K562 (cell line): ENCODE measurements around the gene BTG2. TPM values are rescaled to one million over a fixed set of nuclear protein-coding genes. Genes with fewer than 3 reads are reported as not detected.

Experiments used
- ATAC-seq: fragments of 200-7000 bp; cut with Tn5 transposase; 3 replicates; pipeline ENCODE4 v1.9.1; 2020; ENCODE audit warnings: moderate library complexity
- BruUV-seq: library from RNA; stranded (reverse); fragments of 400-500 nt; replicated peaks from 2 replicates; lab custom pipeline; 2021; lab: Mats Ljungman, UMichigan
- CTCF ChIA-PET: fragments of 300-600 bp; formaldehyde crosslinking; extraction: SDS; loops from one replicate; lab custom pipeline; 2021; ENCODE audit warnings: low intra/inter-chr PET ratio; lab: Yijun Ruan, JAX
- POLR2A ChIA-PET: fragments of 300-600, 350-650 bp; sonication (Branson Sonifier 250); formaldehyde crosslinking; extraction: SDS; loops from one replicate; lab custom pipeline; 2021; ENCODE audit warnings: antibody characterized with exemption, inconsistent platforms; lab: Yijun Ruan, JAX
- DNase-seq, 4 experiments: peaks; one replicate each; pipeline versions ENCODE4 v3.0.0 to v3.0.0-alpha.2; 2011 to 2018; ENCODE audit warnings: low spot score in 3 of 4, mixed read lengths in 3 of 4; ENCODE audit errors: extremely low read depth in 1 of 4
- FAIRE-seq: peaks from 2 replicates; lab custom pipeline; 2011; peaks lifted over from hg19 to GRCh38; lab: Jason Lieb, UNC
- H2AFZ ChIP-seq: 2 replicates; pipeline ENCODE4 v1.6.0; 2011; ENCODE audit warnings: low read depth, low read length, control low read depth, inconsistent platforms
- H3K27ac ChIP-seq: fragments of 200-600 bp; 3 replicates; pipeline ENCODE4 v1.8.0; 2011; ENCODE audit warnings: low read depth, mild to moderate bottlenecking, control low read depth, inconsistent platforms, low read length, moderate library complexity, mixed read lengths; ENCODE audit errors: extremely low read depth
- H3K27me3 ChIP-seq, 2 experiments: fragments of 300-600 bp in 1 of 2; 2 replicates in 1 of 2; 3 replicates in 1 of 2; pipeline versions ENCODE4 v1.6.0 to v1.8.0; 2011; ENCODE audit warnings: inconsistent platforms in 2 of 2, low read length in 2 of 2, mild to moderate bottlenecking in 1 of 2, mixed read lengths in 1 of 2, moderate library complexity in 1 of 2; ENCODE audit not compliant: control insufficient read depth in 2 of 2, insufficient read depth in 2 of 2
- H3K36me3 ChIP-seq: fragments of 300-600 bp; 3 replicates; pipeline ENCODE4 v1.8.0; 2011; ENCODE audit warnings: mild to moderate bottlenecking, low read length, inconsistent platforms; ENCODE audit not compliant: control insufficient read depth, insufficient read depth
- H3K4me1 ChIP-seq, 2 experiments: fragments of 200-600 bp in 1 of 2; replicated peaks in 1 of 2; 2 replicates in 1 of 2; 3 replicates in 1 of 2; pipeline versions ENCODE4 v1.5.1 to v1.8.0; 2011; ENCODE audit warnings: inconsistent platforms in 2 of 2, low read length in 2 of 2, mild to moderate bottlenecking in 1 of 2, mixed read lengths in 1 of 2, moderate library complexity in 1 of 2; ENCODE audit not compliant: control insufficient read depth in 2 of 2, insufficient read depth in 2 of 2
- H3K4me2 ChIP-seq: 2 replicates; pipeline ENCODE4 v1.6.1; 2011; ENCODE audit warnings: low read length, control low read depth, inconsistent platforms, mixed read lengths; ENCODE audit not compliant: insufficient read depth
- H3K4me3 ChIP-seq: fragments of 200-600 bp; sonication (generic), shearing (Covaris generic); 2 replicates; pipeline ENCODE4 v1.5.1; 2016; ENCODE audit warnings: control low read depth, inconsistent platforms
- H3K79me2 ChIP-seq: fragments of 200-600 bp; 3 replicates; pipeline ENCODE4 v1.8.0; 2011; ENCODE audit warnings: low read length, inconsistent platforms; ENCODE audit not compliant: control insufficient read depth, insufficient read depth
- H3K9ac ChIP-seq, 2 experiments: 2 replicates each; pipeline versions ENCODE4 v1.6.0 to v1.6.1; 2011; ENCODE audit warnings: low read depth in 2 of 2, low read length in 2 of 2, control low read depth in 1 of 2, inconsistent platforms in 1 of 2, mild to moderate bottlenecking in 1 of 2, mixed read lengths in 1 of 2; ENCODE audit not compliant: insufficient read depth in 1 of 2
- H3K9me1 ChIP-seq: one replicate; pipeline ENCODE4 v1.6.0; 2011; ENCODE audit warnings: inconsistent platforms, mild to moderate bottlenecking, low read length, moderate library complexity; ENCODE audit not compliant: control insufficient read depth, insufficient read depth
- H3K9me3 ChIP-seq: replicated peaks from 2 replicates; pipeline ENCODE4 v1.5.1; 2011; ENCODE audit warnings: low read depth, low read length, inconsistent platforms; ENCODE audit not compliant: control insufficient read depth, insufficient read depth
- H4K20me1 ChIP-seq: replicated peaks from 2 replicates; pipeline ENCODE4 v1.6.1; 2011; ENCODE audit warnings: low read length, inconsistent platforms, mixed read lengths; ENCODE audit not compliant: control insufficient read depth, insufficient read depth
- POLR2B ChIP-seq: fragments of 450-650 bp; IDR thresholded peaks from 2 replicates; pipeline ENCODE4 v1.6.1; 2018; ENCODE audit warnings: low read depth; ENCODE audit not compliant: partially characterized antibody
- STAG1 ChIP-seq: sonication (generic); formaldehyde crosslinking; IDR thresholded peaks from 2 replicates; pipeline ENCODE4 v1.5.0; 2020; ENCODE audit warnings: missing genetic modification reagents, borderline replicate concordance
- TAF15 ChIP-seq: fragments of 200-400 bp; formaldehyde crosslinking; IDR thresholded peaks from 2 replicates; pipeline ENCODE4 v1.6.1; 2017; ENCODE audit warnings: mild to moderate bottlenecking, low read depth, low read length, moderate library complexity
- TEAD4 ChIP-seq, 2 experiments: sonication (generic) in 1 of 2; formaldehyde crosslinking in 1 of 2; IDR thresholded peaks; 2 replicates each; pipeline versions ENCODE4 v1.6.1 to v1.8.0; 2012 to 2022; ENCODE audit warnings: borderline replicate concordance in 1 of 2, inconsistent platforms in 1 of 2, low read length in 1 of 2, mild to moderate bottlenecking in 1 of 2, missing genetic modification reagents in 1 of 2
- ZBTB7A ChIP-seq: IDR thresholded peaks from 2 replicates; pipeline ENCODE4 v1.6.1; 2011; ENCODE audit warnings: low read depth, mild to moderate bottlenecking, low read length, moderate library complexity, borderline replicate concordance; ENCODE audit not compliant: control insufficient read depth
- WGBS: fragments of 100-300 bp; shearing (Covaris generic); methylation state at CpG from one replicate; pipeline ENCODE4 v1.1.6; 2016; ENCODE audit warnings: low coverage, mixed read lengths; ENCODE audit not compliant: insufficient coverage; ENCODE audit errors: missing lambda C conversion rate; 5-methylcytosine and 5-hydroxymethylcytosine counted together
- in situ Hi-C: fragments of 300-500 bp; cut with MboI; formaldehyde crosslinking; loops from 4 replicates; pipeline ENCODE4 v1.15.0; 2018; ENCODE audit warnings: inconsistent platforms, mixed read lengths
- intact Hi-C: fragments of 100-400 bp; cut with micrococcal nuclease; formaldehyde crosslinking; loops from 2 replicates; pipeline ENCODE4 v1.14.2; 2022
- polyA plus RNA-seq, 8 experiments: library from polyadenylated mRNA; depleted of rRNA in 4 of 8; stranded (reverse) in 5 of 8; unstranded in 3 of 8; fragments of >200 nt; fragmentation: Nextera tagmentation in 2 of 8; fragmentation: Illumina TruSeq in 1 of 8; extraction: Ambion mirVana in 2 of 8; extraction: Trizol in 1 of 8; gene quantifications; 2 replicates each; pipeline versions ENCODE4 v1.2.1 to v1.2.3, GENCODE V29; 2011 to 2014; ENCODE audit warnings: inconsistent platforms in 1 of 8, missing spikeins in 1 of 8
- total RNA-seq, 7 experiments: library from RNA; depleted of rRNA in 6 of 7; stranded (reverse); fragments of >200 nt in 6 of 7; fragmentation: Illumina TruSeq in 2 of 7; extraction: Trizol in 2 of 7; gene quantifications; 2 replicates each; pipeline versions ENCODE4 v1.2.1 to v1.2.3, GENCODE V29; 2011 to 2021; ENCODE audit warnings: low replicate concordance in 1 of 7
- TF ChIP-seq, protein P1 (sequence below): fragments of 450-650 bp; IDR thresholded peaks from 2 replicates; pipeline ENCODE4 v1.6.1; 2016; ENCODE audit warnings: low read depth, mild to moderate bottlenecking, moderate library complexity
- TF ChIP-seq, protein P2 (sequence below): sonication (generic); formaldehyde crosslinking; IDR thresholded peaks from 2 replicates; pipeline ENCODE4 v1.8.1; 2022; ENCODE audit warnings: missing genetic modification reagents
- TF ChIP-seq, protein P3 (sequence below): sonication (generic); formaldehyde crosslinking; IDR thresholded peaks from 2 replicates; pipeline ENCODE4 v1.8.1; 2023; ENCODE audit warnings: mild to moderate bottlenecking, missing genetic modification reagents, moderate library complexity
- TF ChIP-seq, protein P4 (sequence below): fragments of 250-450 bp; sonication (Bioruptor Pico); IDR thresholded peaks from 2 replicates; pipeline ENCODE4 v1.9.0; 2021; ENCODE audit warnings: mild to moderate bottlenecking, inconsistent platforms

BTG2 gene
- total and polyA plus RNA-seq, 9 of the 15 experiments (the other 6 are each of a cell fraction or from before 2014, with no cell fraction given): 2.3 to 41.9 (median 8.7) TPM

DNA sequence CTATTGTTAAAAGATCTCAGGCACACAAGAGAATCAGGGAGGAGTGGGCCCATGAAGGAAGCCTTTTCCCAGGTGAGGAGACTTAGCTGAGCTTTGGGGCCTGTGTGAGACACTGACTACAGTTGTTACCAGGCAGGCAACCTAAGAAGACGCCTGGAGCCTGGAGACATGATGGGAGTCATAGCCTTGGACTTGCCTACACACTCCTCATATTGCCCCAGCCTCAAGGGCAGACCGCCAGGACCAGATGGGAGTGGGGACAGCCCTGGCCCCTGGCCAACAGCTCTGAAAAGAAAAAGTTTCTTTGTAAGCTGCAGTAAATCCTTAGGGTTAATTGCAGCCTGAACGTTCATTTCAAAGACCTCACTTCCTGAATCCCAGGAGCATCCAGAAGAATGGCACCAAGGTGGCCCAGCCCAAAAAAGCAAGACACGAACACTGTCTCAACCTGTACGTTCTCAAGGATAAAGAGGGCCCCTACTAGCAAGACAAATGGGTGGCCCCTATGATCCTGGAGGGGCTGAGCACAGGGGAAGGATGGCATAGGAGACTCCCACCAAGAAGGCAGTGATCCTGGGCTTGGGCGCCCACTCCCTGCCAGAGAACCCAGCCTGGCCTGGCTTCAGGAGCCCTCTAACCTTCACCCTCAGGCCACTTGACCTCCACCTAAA lies 33.2 kb upstream of the BTG2 start (continued):
- TF ChIP-seq TEAD4 (IDR thresholded peaks at IDR 0.05; ENCODE audit: low read length) (no peak), TEAD4 (CRISPR knock-in tag; IDR thresholded peaks at IDR 0.05; ENCODE audit: borderline replicate concordance) (no peak), STAG1 (CRISPR knock-in tag) (no peak), TAF15 (0 out of 2 replicates have a peak, but pooled peaks have one; percentile 63)

DNA sequence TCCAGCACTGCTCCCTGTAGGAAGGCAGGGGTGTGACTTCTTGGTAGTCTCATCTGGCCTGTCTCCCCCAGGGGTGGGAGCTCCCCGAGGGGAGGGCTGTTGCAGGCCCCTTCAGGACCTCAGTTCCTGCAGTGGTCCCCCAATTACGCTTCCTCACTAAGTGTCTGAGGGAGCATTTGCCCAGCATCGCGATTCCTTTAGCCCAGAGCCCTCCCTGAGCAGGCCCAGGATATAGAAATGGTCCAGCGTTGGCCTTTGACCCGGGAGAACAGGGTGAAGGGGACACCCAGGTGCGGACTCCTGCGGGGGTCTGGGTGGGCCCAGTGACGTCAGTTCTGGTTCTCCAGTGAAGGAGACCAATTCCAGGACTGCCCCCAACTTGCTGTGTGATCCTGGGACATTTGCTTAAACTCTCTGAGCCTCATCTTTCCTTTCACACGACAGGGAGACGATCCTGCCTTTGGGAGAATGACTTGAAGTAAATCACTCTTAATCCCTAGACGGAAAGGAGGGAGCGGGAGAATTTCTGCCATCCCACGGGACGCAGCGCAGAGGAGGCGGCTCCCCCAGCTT lies 32.6 kb upstream of the BTG2 start:
- H2AFZ ChIP-seq: peak overlapping the region; percentile 90
- TF ChIP-seq, protein P1, sequence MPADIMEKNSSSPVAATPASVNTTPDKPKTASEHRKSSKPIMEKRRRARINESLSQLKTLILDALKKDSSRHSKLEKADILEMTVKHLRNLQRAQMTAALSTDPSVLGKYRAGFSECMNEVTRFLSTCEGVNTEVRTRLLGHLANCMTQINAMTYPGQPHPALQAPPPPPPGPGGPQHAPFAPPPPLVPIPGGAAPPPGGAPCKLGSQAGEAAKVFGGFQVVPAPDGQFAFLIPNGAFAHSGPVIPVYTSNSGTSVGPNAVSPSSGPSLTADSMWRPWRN: 0 out of 2 replicates have a peak, but pooled peaks have one; percentile 8
- TF ChIP-seq POLR2B: no peak
- TF ChIP-seq, protein P2, sequence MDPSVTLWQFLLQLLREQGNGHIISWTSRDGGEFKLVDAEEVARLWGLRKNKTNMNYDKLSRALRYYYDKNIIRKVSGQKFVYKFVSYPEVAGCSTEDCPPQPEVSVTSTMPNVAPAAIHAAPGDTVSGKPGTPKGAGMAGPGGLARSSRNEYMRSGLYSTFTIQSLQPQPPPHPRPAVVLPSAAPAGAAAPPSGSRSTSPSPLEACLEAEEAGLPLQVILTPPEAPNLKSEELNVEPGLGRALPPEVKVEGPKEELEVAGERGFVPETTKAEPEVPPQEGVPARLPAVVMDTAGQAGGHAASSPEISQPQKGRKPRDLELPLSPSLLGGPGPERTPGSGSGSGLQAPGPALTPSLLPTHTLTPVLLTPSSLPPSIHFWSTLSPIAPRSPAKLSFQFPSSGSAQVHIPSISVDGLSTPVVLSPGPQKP (CRISPR knock-in tag): 0 out of 2 replicates have a peak, but pooled peaks have one; percentile 4
- TF ChIP-seq, protein P3, sequence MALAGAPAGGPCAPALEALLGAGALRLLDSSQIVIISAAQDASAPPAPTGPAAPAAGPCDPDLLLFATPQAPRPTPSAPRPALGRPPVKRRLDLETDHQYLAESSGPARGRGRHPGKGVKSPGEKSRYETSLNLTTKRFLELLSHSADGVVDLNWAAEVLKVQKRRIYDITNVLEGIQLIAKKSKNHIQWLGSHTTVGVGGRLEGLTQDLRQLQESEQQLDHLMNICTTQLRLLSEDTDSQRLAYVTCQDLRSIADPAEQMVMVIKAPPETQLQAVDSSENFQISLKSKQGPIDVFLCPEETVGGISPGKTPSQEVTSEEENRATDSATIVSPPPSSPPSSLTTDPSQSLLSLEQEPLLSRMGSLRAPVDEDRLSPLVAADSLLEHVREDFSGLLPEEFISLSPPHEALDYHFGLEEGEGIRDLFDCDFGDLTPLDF (CRISPR knock-in tag): peak; percentile 51; the same call in 1 of the 2 replicates
- TF ChIP-seq ZBTB7A: 0 out of 2 replicates have a peak, but pooled peaks have one; percentile 24
- TF ChIP-seq, protein P4, sequence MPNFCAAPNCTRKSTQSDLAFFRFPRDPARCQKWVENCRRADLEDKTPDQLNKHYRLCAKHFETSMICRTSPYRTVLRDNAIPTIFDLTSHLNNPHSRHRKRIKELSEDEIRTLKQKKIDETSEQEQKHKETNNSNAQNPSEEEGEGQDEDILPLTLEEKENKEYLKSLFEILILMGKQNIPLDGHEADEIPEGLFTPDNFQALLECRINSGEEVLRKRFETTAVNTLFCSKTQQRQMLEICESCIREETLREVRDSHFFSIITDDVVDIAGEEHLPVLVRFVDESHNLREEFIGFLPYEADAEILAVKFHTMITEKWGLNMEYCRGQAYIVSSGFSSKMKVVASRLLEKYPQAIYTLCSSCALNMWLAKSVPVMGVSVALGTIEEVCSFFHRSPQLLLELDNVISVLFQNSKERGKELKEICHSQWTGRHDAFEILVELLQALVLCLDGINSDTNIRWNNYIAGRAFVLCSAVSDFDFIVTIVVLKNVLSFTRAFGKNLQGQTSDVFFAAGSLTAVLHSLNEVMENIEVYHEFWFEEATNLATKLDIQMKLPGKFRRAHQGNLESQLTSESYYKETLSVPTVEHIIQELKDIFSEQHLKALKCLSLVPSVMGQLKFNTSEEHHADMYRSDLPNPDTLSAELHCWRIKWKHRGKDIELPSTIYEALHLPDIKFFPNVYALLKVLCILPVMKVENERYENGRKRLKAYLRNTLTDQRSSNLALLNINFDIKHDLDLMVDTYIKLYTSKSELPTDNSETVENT (CRISPR knock-in tag): peak; percentile 5; the same call in 1 of the 2 replicates

More for the DNA sequence above, 32.6 kb upstream of the BTG2 start:
- in situ Hi-C loops: loop anchor here (5.0 kb wide), 3 partner anchors 65 to 430 kb away; no protein-coding TSS in a partner anchor
- Histone ChIP-seq H4K20me1 (no peaks in the 10 kb centered on the region; the same call in 1 of the 2 replicates), H3K4me2 (peak overlapping the region; percentile 72), H3K9me3 (no peaks in the 10 kb centered on the region), H3K4me3 (no peak overlapping the region), H3K4me1 (peaks cover 16 to 18% of the 10 kb centered on the region in 2 experiments; a peak in 4 of 5 replicates), H3K27me3 (peaks cover 0 to 18% of the 10 kb centered on the region in 2 experiments; a peak in 1 of 5 replicates), H3K36me3 (no peaks in the 10 kb centered on the region), H3K9ac (no peak overlapping the region; a peak in 1 of 4 replicates), H3K27ac (no peak overlapping the region), H3K9me1 (no peaks in the 10 kb centered on the region), H3K79me2 (no peaks in the 10 kb centered on the region)
- intact Hi-C loops: loop anchor here (1.0 kb wide), 4 partner anchors 33 to 215 kb away; partner anchors contain the start of gene BTG2
- ATAC-seq (no peak), DNase-seq (peak in 1 of 4 experiments; percentile 7), FAIRE-seq (no peak)
- BruUV-seq: no TSS peak
- ChIA-PET POLR2A (interaction anchor here (0.5 to 1.0 kb wide), 8 partner anchors 8 to 70 kb away, joined by 3 to 5 read pairs (median 4); no protein-coding TSS in a partner anchor), CTCF (interaction anchor here (0.8 to 9.9 kb wide), 8 partner anchors 10 to 430 kb away, joined by 3 to 226 read pairs (median 4); no protein-coding TSS in a partner anchor)
- 7% methylated on average over 17 of the region's 17 CpGs for WGBS
